Pancreas (tissue), 10 donors: Measurements from ENCODE around the gene TBC1D13. TPM values are rescaled to one million over a fixed set of nuclear protein-coding genes. Genes with fewer than 3 reads are reported as not detected.
A peak's percentile ranks its signal among the peaks of the same experiment; 100 is the strongest.

Experiments
- ATAC-seq, 4 donors: fragments of 200-7000 bp; cut with Tn5 transposase; one replicate each; pipeline versions ENCODE4 v1.8.0 to v1.9.1; 2020; ENCODE audit warnings: mild to moderate bottlenecking in 4 of 4, moderate library complexity in 4 of 4
- DNase-seq, 6 donors: peaks; one replicate each; pipeline ENCODE4 v3.0.0-alpha.2; 2020
- FAIRE-seq: peaks from 2 replicates; lab custom pipeline; 2012; peaks lifted over from hg19 to GRCh38; lab: Jason Lieb, UNC
- H3K27ac ChIP-seq, 4 donors: fragments of 200-600 bp; sonication (generic); 1 replicate in 3 of 4; 2 replicates in 1 of 4; pipeline versions ENCODE4 v1.5.0 to v1.8.0; 2020
- H3K27me3 ChIP-seq, 4 donors: fragments of 200-600 bp; one replicate each; pipeline ENCODE4 v1.8.0; 2021
- H3K36me3 ChIP-seq, 3 donors: fragments of 200-600 bp; sonication (generic) in 1 of 3; one replicate each; pipeline versions ENCODE4 v1.5.0 to v1.8.0; 2020 to 2021
- H3K4me1 ChIP-seq, 3 donors: fragments of 200-600 bp; one replicate each; pipeline ENCODE4 v1.8.0; 2021
- H3K4me3 ChIP-seq, 4 donors: fragments of 200-600 bp; sonication (generic) in 2 of 4; one replicate each; pipeline versions ENCODE4 v1.5.0 to v1.8.0; 2020 to 2021
- H3K9me3 ChIP-seq, 4 donors: fragments of 200-600 bp; one replicate each; pipeline ENCODE4 v1.8.0; 2021
- CTCF ChIP-seq, 4 donors: fragments of 200-600 bp; sonication (generic) in 3 of 4; IDR thresholded peaks; one replicate each; pipeline versions ENCODE4 v1.5.0 to v1.8.0; 2021; ENCODE audit warnings: antibody characterized with exemption in 4 of 4
- WGBS, 2 donors: extraction: QIAGEN DNeasy Blood & Tissue Kit; methylation state at CpG; one replicate each; pipeline ENCODE4 v1.1.7; 2013; 5-methylcytosine and 5-hydroxymethylcytosine counted together
- intact Hi-C, 3 donors: fragments of 100-400 bp; cut with DNase I; formaldehyde crosslinking; loops; one replicate each; pipeline versions ENCODE4 v1.11.1 to v1.14.2; 2022
- polyA plus RNA-seq, 2 donors: library from polyadenylated mRNA; stranded (reverse); fragments of 200-250 nt; gene quantifications; one replicate each; pipeline ENCODE4 v1.2.3, GENCODE V29; 2013
- total RNA-seq, 6 donors: library from RNA; stranded (reverse); fragmentation: NEBNext Ultra II Directional in 4 of 6; extraction: Animal tissue kit (Norgen Biotek cat#: 25700) in 4 of 6; gene quantifications; one replicate each; pipeline versions ENCODE4 v1.2.1 to v1.2.4, GENCODE V29; 2021 to 2023
- donor health status: healthy with polysubstance abuse.
- donor health status: DM: no; HTN: no; CAD: no; lungs with moderate emphysema.
- donor health status: DM: no; HTN: no; CAD: no.
- donor health status: control.
- donor health status: control.
- donor health status: Bipolar disorder and iron deficiency.
- donor health status: DM: yes; HTN: yes; CAD: no.
- donor health status: DM: no; HTN: no; CAD: no.
- donor health status: DM: no; HTN: no; CAD: no.
- donor health status: DM: yes; HTN: yes; CAD: no.

Gene TBC1D13
- total and polyA plus RNA-seq, 8 donors, result 10.9 to 18.5 (median 13.9) TPM

DNA sequence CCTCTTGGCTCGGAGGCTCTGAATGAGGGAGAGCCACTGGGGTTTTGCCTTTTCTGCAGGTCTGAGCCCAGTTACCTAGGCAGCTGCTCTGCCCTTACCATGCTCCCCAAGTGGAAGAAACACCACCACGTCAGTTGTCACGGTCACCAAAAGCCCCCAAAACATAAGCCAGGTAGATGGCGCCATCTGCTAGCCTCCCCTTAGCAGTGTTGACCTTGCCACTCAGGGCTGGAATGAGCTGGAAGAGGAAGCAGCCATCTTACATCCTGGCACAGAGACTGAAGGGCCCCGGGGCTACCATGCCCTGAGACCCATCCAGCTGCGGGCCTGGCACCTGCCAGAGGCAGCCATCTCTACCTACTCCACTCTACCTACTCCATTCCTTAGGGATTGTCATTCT is 22.7 kb upstream of the TBC1D13 start:
- no peak for TF ChIP-seq CTCF (IDR thresholded peaks at IDR 0.05)
- H3K27ac ChIP-seq, result peak overlapping the region in 1 of 4 donors; percentile 3
- no peaks in the 10 kb centered on the region for H3K9me3 ChIP-seq
- H3K36me3 ChIP-seq, result no peaks in the 10 kb centered on the region
- DNase-seq (no peak), FAIRE-seq (no peak), ATAC-seq (peak in 3 of 4 donors; percentile 23 to 37 (median 26))
- H3K4me3 ChIP-seq, result no peak overlapping the region
- 77% methylated on average over 6 of the region's 6 CpGs for WGBS, 2 donors
- no peaks in the 10 kb centered on the region for H3K27me3 ChIP-seq
- peaks cover 0 to 9% (median 3%) of the 10 kb centered on the region in 3 donors for H3K4me1 ChIP-seq
- intact Hi-C loops, result no loop called here

- ATAC-seq (peak in 3 of 4 donors; percentile 47 to 84 (median 53)), FAIRE-seq (no peak), DNase-seq (no peak)
- TF ChIP-seq CTCF (IDR thresholded peaks at IDR 0.05), result no peak
- H3K27me3 ChIP-seq, result no peaks in the 10 kb centered on the region
- 22 to 32% methylated on average over 3 of the region's 3 CpGs for WGBS, 2 donors
- peaks cover 0 to 14% (median 6%) of the 10 kb centered on the region in 3 donors for H3K4me1 ChIP-seq
- H3K9me3 ChIP-seq, result no peaks in the 10 kb centered on the region
- no peak overlapping the region for H3K27ac ChIP-seq
- H3K4me3 ChIP-seq, result no peak overlapping the region
- no peaks in the 10 kb centered on the region for H3K36me3 ChIP-seq
- intact Hi-C loops, result no loop called here
Observed at GRCh38 chr9:128765499-128765898, 21.6 kb upstream of the TBC1D13 start.

GRCh38 chr9:128768606-128769005 is 18.4 kb upstream of the TBC1D13 start:
- FAIRE-seq (no peak), DNase-seq (no peak), ATAC-seq (no peak)
- no peak overlapping the region for H3K27ac ChIP-seq
- 83 to 84% methylated on average over 6 of the region's 6 CpGs for WGBS, 2 donors
- no peaks in the 10 kb centered on the region for H3K9me3 ChIP-seq
- intact Hi-C loops, result no loop called here
- peaks cover 0 to 17% (median 6%) of the 10 kb centered on the region in 3 donors for H3K4me1 ChIP-seq
- H3K27me3 ChIP-seq, result no peaks in the 10 kb centered on the region
- H3K36me3 ChIP-seq, result no peaks in the 10 kb centered on the region
- H3K4me3 ChIP-seq, result no peak overlapping the region
- TF ChIP-seq CTCF (IDR thresholded peaks at IDR 0.05), result no peak

DNA sequence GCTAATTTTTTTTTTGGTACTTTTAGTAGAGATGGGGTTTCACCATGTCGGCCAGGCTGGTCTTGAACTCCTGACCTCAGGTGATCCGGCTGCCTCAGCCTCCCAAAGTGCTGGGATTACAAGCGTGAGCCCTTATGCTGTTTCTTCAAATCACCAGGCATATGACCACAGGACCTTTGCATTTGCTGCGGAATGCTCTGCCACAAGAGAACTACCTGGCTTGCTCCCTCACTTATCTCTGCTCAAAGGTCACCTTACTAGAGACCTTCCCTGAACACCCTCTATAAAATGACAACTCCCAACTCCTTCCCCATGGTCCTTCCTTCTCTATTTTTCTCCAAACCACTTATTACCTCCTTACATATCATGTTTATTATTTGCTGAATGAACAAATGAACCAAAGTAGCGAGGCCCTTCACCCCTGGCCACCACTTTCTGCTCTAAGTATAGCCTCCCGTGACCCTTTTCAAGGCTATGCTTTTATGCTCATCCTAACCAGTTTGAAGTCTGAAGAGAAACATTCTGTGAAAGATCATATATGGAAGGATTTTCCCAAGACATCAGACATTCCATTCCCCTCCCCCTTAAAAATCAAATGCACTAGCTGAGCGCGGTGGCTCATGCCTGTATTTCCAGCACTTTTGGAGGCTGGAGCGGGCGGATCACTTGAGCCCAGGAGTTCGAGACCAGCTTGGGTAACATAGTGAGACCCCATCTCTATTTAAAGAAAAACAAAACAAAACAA is 16.6 kb upstream of the TBC1D13 start:
- Histone ChIP-seq H3K9me3 (no peaks in the 10 kb centered on the region), H3K4me1 (peaks cover 0 to 12% (median 6%) of the 10 kb centered on the region in 3 donors), H3K36me3 (no peaks in the 10 kb centered on the region), H3K4me3 (peak overlapping the region in 3 of 4 donors; percentile 74 to 87 (median 77)), H3K27ac (peak overlapping the region in 3 of 4 donors; percentile 90 to 98 (median 95)), H3K27me3 (no peaks in the 10 kb centered on the region)
- FAIRE-seq (no peak), ATAC-seq (no peak), DNase-seq (no peak)
- 53 to 63% methylated on average over 11 of the region's 11 CpGs for WGBS, 2 donors
- intact Hi-C loops, result no loop called here
- TF ChIP-seq CTCF (IDR thresholded peaks at IDR 0.05), result no peak
